CD4-positive, alpha-beta T cell treated with Interleukin-17A for 1 hour (primary cell): ENCODE measurements around the gene GPR15LG.

Source experiments
- DNase-seq: peaks from one replicate; pipeline ENCODE4 v3.0.0-alpha.2; 2020

GPR15LG gene

GRCh38 chr10:84194424-84195043, 20.9 kb downstream of the GPR15LG start, which contains the start of gene CDHR1:
Gene CDHR1 (plus strand): TSS chr10:84194537. CDS start chr10:84194761, 224 bp downstream.
- peak; percentile 64 for DNase-seq

GRCh38 chr10:84195044-84195830, 21.6 kb downstream of the GPR15LG start:
- no peak for DNase-seq

GRCh38 chr10:84196083-84196482, 22.5 kb downstream of the GPR15LG start:
- DNase-seq: no peak

GRCh38 chr10:84196941-84197340, 23.3 kb downstream of the GPR15LG start:
- no peak for DNase-seq

- no peak for DNase-seq
Measured at GRCh38 chr10:84197643-84198042, 24.0 kb downstream of the GPR15LG start.

- no peak for DNase-seq
Measured at GRCh38 chr10:84198206-84198915, 24.8 kb downstream of the GPR15LG start.

- DNase-seq: no peak
Measured at GRCh38 chr10:84200537-84201243, 27.1 kb downstream of the GPR15LG start.

GRCh38 chr10:84201244-84201606, 27.6 kb downstream of the GPR15LG start:
- DNase-seq: no peak

GRCh38 chr10:84201682-84202081, 28.1 kb downstream of the GPR15LG start:
- DNase-seq: no peak

GRCh38 chr10:84202349-84202748, 28.7 kb downstream of the GPR15LG start:
- DNase-seq: no peak

GRCh38 chr10:84204122-84204521, 30.5 kb downstream of the GPR15LG start:
- DNase-seq: no peak

GRCh38 chr10:84204610-84205009, 31.0 kb downstream of the GPR15LG start:
- DNase-seq: no peak

GRCh38 chr10:84205049-84205852, 31.6 kb downstream of the GPR15LG start:
- peak; percentile 69 for DNase-seq

GRCh38 chr10:84205853-84206525, 32.4 kb downstream of the GPR15LG start:
- no peak for DNase-seq

GRCh38 chr10:84208023-84208422, 34.4 kb downstream of the GPR15LG start:
- no peak for DNase-seq

GRCh38 chr10:84211566-84211965, 38.0 kb downstream of the GPR15LG start:
- no peak for DNase-seq

- DNase-seq: no peak
Measured at GRCh38 chr10:84212014-84212413, 38.4 kb downstream of the GPR15LG start.

GRCh38 chr10:84213076-84213475, 39.5 kb downstream of the GPR15LG start:
- DNase-seq: no peak

GRCh38 chr10:84214046-84214572, 40.5 kb downstream of the GPR15LG start:
- DNase-seq: no peak

GRCh38 chr10:84214612-84215235, 41.1 kb downstream of the GPR15LG start:
- peak; percentile 44 for DNase-seq

GRCh38 chr10:84216834-84217233, 43.2 kb downstream of the GPR15LG start:
- no peak for DNase-seq
